K562 (cell line): ENCODE measurements around the gene AIRE. TPM values are rescaled to one million over a fixed set of nuclear protein-coding genes. Genes with fewer than 3 reads are reported as not detected.

ENCODE experiments used
- ATAC-seq: fragments of 200-7000 bp; cut with Tn5 transposase; 3 replicates; pipeline ENCODE4 v1.9.1; 2020; ENCODE audit warnings: moderate library complexity
- BruUV-seq: library from RNA; stranded (reverse); fragments of 400-500 nt; replicated peaks from 2 replicates; lab custom pipeline; 2021; lab: Mats Ljungman, UMichigan
- CTCF ChIA-PET: fragments of 300-600 bp; formaldehyde crosslinking; extraction: SDS; loops from one replicate; lab custom pipeline; 2021; ENCODE audit warnings: low intra/inter-chr PET ratio; lab: Yijun Ruan, JAX
- POLR2A ChIA-PET: fragments of 300-600, 350-650 bp; sonication (Branson Sonifier 250); formaldehyde crosslinking; extraction: SDS; loops from one replicate; lab custom pipeline; 2021; ENCODE audit warnings: antibody characterized with exemption, inconsistent platforms; lab: Yijun Ruan, JAX
- DNase-seq, 4 experiments: peaks; one replicate each; pipeline versions ENCODE4 v3.0.0 to v3.0.0-alpha.2; 2011 to 2018; ENCODE audit warnings: low spot score in 3 of 4, mixed read lengths in 3 of 4; ENCODE audit errors: extremely low read depth in 1 of 4
- FAIRE-seq: peaks from 2 replicates; lab custom pipeline; 2011; peaks lifted over from hg19 to GRCh38; lab: Jason Lieb, UNC
- H2AFZ ChIP-seq: 2 replicates; pipeline ENCODE4 v1.6.0; 2011; ENCODE audit warnings: low read depth, low read length, control low read depth, inconsistent platforms
- H3K27ac ChIP-seq: fragments of 200-600 bp; 3 replicates; pipeline ENCODE4 v1.8.0; 2011; ENCODE audit warnings: low read depth, mild to moderate bottlenecking, control low read depth, inconsistent platforms, low read length, moderate library complexity, mixed read lengths; ENCODE audit errors: extremely low read depth
- H3K27me3 ChIP-seq, 2 experiments: fragments of 300-600 bp in 1 of 2; 2 replicates in 1 of 2; 3 replicates in 1 of 2; pipeline versions ENCODE4 v1.6.0 to v1.8.0; 2011; ENCODE audit warnings: inconsistent platforms in 2 of 2, low read length in 2 of 2, mild to moderate bottlenecking in 1 of 2, mixed read lengths in 1 of 2, moderate library complexity in 1 of 2; ENCODE audit not compliant: control insufficient read depth in 2 of 2, insufficient read depth in 2 of 2
- H3K36me3 ChIP-seq: fragments of 300-600 bp; 3 replicates; pipeline ENCODE4 v1.8.0; 2011; ENCODE audit warnings: mild to moderate bottlenecking, low read length, inconsistent platforms; ENCODE audit not compliant: control insufficient read depth, insufficient read depth
- H3K4me1 ChIP-seq, 2 experiments: fragments of 200-600 bp in 1 of 2; replicated peaks in 1 of 2; 2 replicates in 1 of 2; 3 replicates in 1 of 2; pipeline versions ENCODE4 v1.5.1 to v1.8.0; 2011; ENCODE audit warnings: inconsistent platforms in 2 of 2, low read length in 2 of 2, mild to moderate bottlenecking in 1 of 2, mixed read lengths in 1 of 2, moderate library complexity in 1 of 2; ENCODE audit not compliant: control insufficient read depth in 2 of 2, insufficient read depth in 2 of 2
- H3K4me2 ChIP-seq: 2 replicates; pipeline ENCODE4 v1.6.1; 2011; ENCODE audit warnings: low read length, control low read depth, inconsistent platforms, mixed read lengths; ENCODE audit not compliant: insufficient read depth
- H3K4me3 ChIP-seq: fragments of 200-600 bp; sonication (generic), shearing (Covaris generic); 2 replicates; pipeline ENCODE4 v1.5.1; 2016; ENCODE audit warnings: control low read depth, inconsistent platforms
- H3K79me2 ChIP-seq: fragments of 200-600 bp; 3 replicates; pipeline ENCODE4 v1.8.0; 2011; ENCODE audit warnings: low read length, inconsistent platforms; ENCODE audit not compliant: control insufficient read depth, insufficient read depth
- H3K9ac ChIP-seq, 2 experiments: 2 replicates each; pipeline versions ENCODE4 v1.6.0 to v1.6.1; 2011; ENCODE audit warnings: low read depth in 2 of 2, low read length in 2 of 2, control low read depth in 1 of 2, inconsistent platforms in 1 of 2, mild to moderate bottlenecking in 1 of 2, mixed read lengths in 1 of 2; ENCODE audit not compliant: insufficient read depth in 1 of 2
- H3K9me1 ChIP-seq: one replicate; pipeline ENCODE4 v1.6.0; 2011; ENCODE audit warnings: inconsistent platforms, mild to moderate bottlenecking, low read length, moderate library complexity; ENCODE audit not compliant: control insufficient read depth, insufficient read depth
- H3K9me3 ChIP-seq: replicated peaks from 2 replicates; pipeline ENCODE4 v1.5.1; 2011; ENCODE audit warnings: low read depth, low read length, inconsistent platforms; ENCODE audit not compliant: control insufficient read depth, insufficient read depth
- H4K20me1 ChIP-seq: replicated peaks from 2 replicates; pipeline ENCODE4 v1.6.1; 2011; ENCODE audit warnings: low read length, inconsistent platforms, mixed read lengths; ENCODE audit not compliant: control insufficient read depth, insufficient read depth
- CCNT2 ChIP-seq: IDR thresholded peaks from 2 replicates; pipeline ENCODE4 v1.6.1; 2011; ENCODE audit warnings: borderline replicate concordance, low read depth, mild to moderate bottlenecking, moderate library complexity, mixed read lengths, low read length; ENCODE audit not compliant: insufficient read length; ENCODE audit errors: extremely low read depth
- CHD4 ChIP-seq: fragments of 200-600 bp; sonication (generic); IDR thresholded peaks from 3 replicates; pipeline ENCODE4 v1.6.1; 2012; ENCODE audit warnings: low read depth, mild to moderate bottlenecking, mixed read lengths, low read length, inconsistent platforms; ENCODE audit not compliant: insufficient read depth, insufficient replicate concordance, poor library complexity, severe bottlenecking
- CHD7 ChIP-seq: fragments of 200-600 bp; sonication (generic); IDR thresholded peaks from one replicate; pipeline ENCODE4 v1.6.1; 2012; ENCODE audit warnings: mild to moderate bottlenecking, low read depth, low read length, inconsistent platforms
- POLR2A ChIP-seq: fragments of 450-650 bp; conservative IDR thresholded peaks from 2 replicates; pipeline ENCODE4 v1.6.1; 2016
- POLR2AphosphoS2 ChIP-seq: IDR thresholded peaks from 2 replicates; pipeline ENCODE4 v1.6.1; 2012; ENCODE audit warnings: low read length, improper control_type of control experiment
- POLR2G ChIP-seq: fragments of 200-400 bp; formaldehyde crosslinking; IDR thresholded peaks from 2 replicates; pipeline ENCODE4 v1.6.1; 2017; ENCODE audit warnings: low read depth, mild to moderate bottlenecking, antibody characterized with exemption, low read length, moderate library complexity
- RBM14 ChIP-seq: fragments of 200-400 bp; formaldehyde crosslinking; IDR thresholded peaks from 2 replicates; pipeline ENCODE4 v1.6.1; 2018; ENCODE audit warnings: low read depth, mild to moderate bottlenecking, low read length, moderate library complexity, borderline replicate concordance; ENCODE audit not compliant: insufficient read depth
- STAT5A ChIP-seq: IDR thresholded peaks from 2 replicates; pipeline ENCODE4 v1.6.1; 2012; ENCODE audit warnings: low read length, inconsistent platforms, borderline replicate concordance
- ZNF778 ChIP-seq: fragments of 450-650 bp; formaldehyde crosslinking; IDR thresholded peaks from 2 replicates; pipeline ENCODE4 v1.4.0; 2020; ENCODE audit warnings: mild to moderate bottlenecking, moderate library complexity
- WGBS: fragments of 100-300 bp; shearing (Covaris generic); methylation state at CpG from one replicate; pipeline ENCODE4 v1.1.6; 2016; ENCODE audit warnings: low coverage, mixed read lengths; ENCODE audit not compliant: insufficient coverage; ENCODE audit errors: missing lambda C conversion rate; 5-methylcytosine and 5-hydroxymethylcytosine counted together
- in situ Hi-C: fragments of 300-500 bp; cut with MboI; formaldehyde crosslinking; loops from 4 replicates; pipeline ENCODE4 v1.15.0; 2018; ENCODE audit warnings: inconsistent platforms, mixed read lengths
- intact Hi-C: fragments of 100-400 bp; cut with micrococcal nuclease; formaldehyde crosslinking; loops from 2 replicates; pipeline ENCODE4 v1.14.2; 2022
- polyA plus RNA-seq, 8 experiments: library from polyadenylated mRNA; depleted of rRNA in 4 of 8; stranded (reverse) in 5 of 8; unstranded in 3 of 8; fragments of >200 nt; fragmentation: Nextera tagmentation in 2 of 8; fragmentation: Illumina TruSeq in 1 of 8; extraction: Ambion mirVana in 2 of 8; extraction: Trizol in 1 of 8; gene quantifications; 2 replicates each; pipeline versions ENCODE4 v1.2.1 to v1.2.3, GENCODE V29; 2011 to 2014; ENCODE audit warnings: inconsistent platforms in 1 of 8, missing spikeins in 1 of 8
- total RNA-seq, 7 experiments: library from RNA; depleted of rRNA in 6 of 7; stranded (reverse); fragments of >200 nt in 6 of 7; fragmentation: Illumina TruSeq in 2 of 7; extraction: Trizol in 2 of 7; gene quantifications; 2 replicates each; pipeline versions ENCODE4 v1.2.1 to v1.2.3, GENCODE V29; 2011 to 2021; ENCODE audit warnings: low replicate concordance in 1 of 7

Gene AIRE
- total and polyA plus RNA-seq, 9 of the 15 experiments (the other 6 are each of a cell fraction or from before 2014, with no cell fraction given), result 0.01 TPM; not detected in 8

- H3K4me1 ChIP-seq, result peaks cover 0 to 64% of the 10 kb centered on the region in 2 experiments; a peak in 2 of 5 replicates
- DNase-seq (no peak), FAIRE-seq (no peak), ATAC-seq (no peak)
- no peak for TF ChIP-seq STAT5A
- no peak for TF ChIP-seq CHD4
- TF ChIP-seq POLR2G, result peak; percentile 78
- 0 out of 2 replicates have a peak, but pooled peaks have one; percentile 0 for TF ChIP-seq RBM14
- peak; percentile 28 for TF ChIP-seq CCNT2
- TF ChIP-seq POLR2A, result peak; percentile 19; the same call in 1 of the 2 replicates
- TF ChIP-seq CHD7, result peak; percentile 21
- no peak for TF ChIP-seq ZNF778
- TF ChIP-seq POLR2AphosphoS2, result 0 out of 2 replicates have a peak, but pooled peaks have one; percentile 14
- H3K27ac ChIP-seq, result no peak overlapping the region
- no peaks in the 10 kb centered on the region for H3K27me3 ChIP-seq
- H3K4me2 ChIP-seq, result no peak overlapping the region
- ChIA-PET POLR2A (interaction anchor here (1.4 to 1.6 kb wide), 2 partner anchors 8 to 10 kb away, joined by 5 to 9 read pairs; no protein-coding TSS in a partner anchor), CTCF (no interaction called here)
- peak overlapping the region in 1 of 2 experiments; percentile 68; a peak in 2 of 4 replicates for H3K9ac ChIP-seq
- intact Hi-C loops, result no loop called here
- WGBS, result 57% methylated on average over 40 of the region's 44 CpGs
- H3K9me3 ChIP-seq, result no peaks in the 10 kb centered on the region
- H3K36me3 ChIP-seq, result peaks cover 19% of the 10 kb centered on the region; the same call in 1 of the 3 replicates
- no TSS peak for BruUV-seq
- no peak overlapping the region for H2AFZ ChIP-seq
- H3K4me3 ChIP-seq, result no peak overlapping the region
- in situ Hi-C loops, result no loop called here
- no peaks in the 10 kb centered on the region for H3K79me2 ChIP-seq
- peaks cover 7% of the 10 kb centered on the region for H3K9me1 ChIP-seq
- H4K20me1 ChIP-seq, result peaks cover 15% of the 10 kb centered on the region
Observed at GRCh38 chr21:44329971-44330681, 44.5 kb downstream of the AIRE start.
